ENCODE results near the gene XRCC5. TPM values are rescaled to one million over a fixed set of nuclear protein-coding genes. Genes with fewer than 3 reads are reported as not detected.

The XRCC5 gene
- total RNA-seq, 6 experiments from 2014 or later, result 92.0 to 131 (median 106) TPM

DNA sequence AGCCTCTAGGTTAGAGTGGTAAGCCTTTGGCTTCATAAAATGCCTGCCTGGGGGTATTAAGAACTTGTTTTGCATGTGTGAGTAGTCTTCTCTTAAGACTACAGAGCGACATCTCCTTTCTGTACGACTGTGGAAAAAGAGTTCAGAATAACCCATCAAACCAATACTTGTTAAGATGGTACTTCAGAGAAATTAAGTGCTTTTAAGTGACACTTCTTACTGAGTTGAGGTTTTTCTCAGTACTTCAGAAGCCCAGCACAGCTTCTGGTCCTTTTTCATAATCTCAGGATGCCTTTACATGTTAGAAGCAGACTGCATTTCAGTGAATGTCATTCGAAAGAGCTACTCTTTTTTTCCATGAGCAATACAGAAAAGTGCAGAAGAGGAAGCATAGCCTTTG lies 10.8 kb downstream of the XRCC5 start:
- H3K9me3 ChIP-seq, result no peaks in the 10 kb centered on the region
- peaks cover 9 to 58% (median 30%) of the 10 kb centered on the region in 4 donors for H3K36me3 ChIP-seq
- intact Hi-C loops (cut with DNase I), result loop anchor here in 1 of 2 donors (10.0 kb wide), 1 partner anchor 285 kb away; no protein-coding TSS in a partner anchor
- TF ChIP-seq CTCF (IDR thresholded peaks at IDR 0.05), result no peak
- TF ChIP-seq POLR2A (IDR thresholded peaks at IDR 0.05), result no peak
- H3K27ac ChIP-seq, result no peak overlapping the region
- DNase-seq (no peak), ATAC-seq (no peak)
- H3K4me1 ChIP-seq, result peaks cover 0 to 25% (median 8%) of the 10 kb centered on the region in 4 donors
- no peak overlapping the region for H3K4me3 ChIP-seq
- no peaks in the 10 kb centered on the region for H3K27me3 ChIP-seq
- 89% methylated on average over 3 of the region's 3 CpGs for WGBS (ENCODE audit: insufficient coverage, low coverage, low lambda C conversion rate, missing lambda C conversion rate)

- Histone ChIP-seq H3K9me3 (no peaks in the 10 kb centered on the region), H3K36me3 (peaks cover 9 to 71% (median 36%) of the 10 kb centered on the region in 4 donors), H3K4me1 (peaks cover 0 to 16% (median 8%) of the 10 kb centered on the region in 4 donors), H3K27ac (no peak overlapping the region), H3K4me3 (no peak overlapping the region), H3K27me3 (no peaks in the 10 kb centered on the region)
- intact Hi-C loops (cut with DNase I), result no loop called here
- WGBS (ENCODE audit: insufficient coverage, low coverage, low lambda C conversion rate, missing lambda C conversion rate), result 85% methylated on average over 3 of the region's 3 CpGs
- DNase-seq, result no peak
- ATAC-seq, result no peak
- TF ChIP-seq POLR2A (IDR thresholded peaks at IDR 0.05) (no peak), CTCF (IDR thresholded peaks at IDR 0.05) (no peak)
These were observed 12.1 kb downstream of the XRCC5 start for GRCh38 chr2:216121255-216121654.

GRCh38 chr2:216126943-216127342 lies 17.8 kb downstream of the XRCC5 start:
- no peak overlapping the region for H3K27ac ChIP-seq
- no peaks in the 10 kb centered on the region for H3K9me3 ChIP-seq
- peaks cover 0 to 38% (median 6%) of the 10 kb centered on the region in 4 donors for H3K4me1 ChIP-seq
- no peak overlapping the region for H3K4me3 ChIP-seq
- 96% methylated on average over 5 of the region's 5 CpGs for WGBS (ENCODE audit: insufficient coverage, low coverage, low lambda C conversion rate, missing lambda C conversion rate)
- no peak for TF ChIP-seq CTCF (IDR thresholded peaks at IDR 0.05)
- TF ChIP-seq POLR2A (IDR thresholded peaks at IDR 0.05), result no peak
- intact Hi-C loops (cut with DNase I), result no loop called here
- ATAC-seq (no peak), DNase-seq (no peak)
- H3K27me3 ChIP-seq, result no peaks in the 10 kb centered on the region
- H3K36me3 ChIP-seq, result peaks cover 6 to 62% (median 30%) of the 10 kb centered on the region in 4 donors

GRCh38 chr2:216130346-216130971 lies 21.3 kb downstream of the XRCC5 start:
- TF ChIP-seq POLR2A (IDR thresholded peaks at IDR 0.05) (no peak), CTCF (IDR thresholded peaks at IDR 0.05) (peak in 1 of 4 donors; percentile 10)
- H3K4me3 ChIP-seq, result peak overlapping the region in 2 of 3 donors; percentile 30 to 35
- intact Hi-C loops (cut with DNase I), result no loop called here
- DNase-seq (no peak), ATAC-seq (peak; percentile 36 to 72 (median 52))
- H3K36me3 ChIP-seq, result peaks cover 10 to 45% (median 23%) of the 10 kb centered on the region in 4 donors
- no peaks in the 10 kb centered on the region for H3K9me3 ChIP-seq
- no peaks in the 10 kb centered on the region for H3K27me3 ChIP-seq
- H3K27ac ChIP-seq, result peak overlapping the region in 2 of 3 donors; percentile 52 to 78
- H3K4me1 ChIP-seq, result peaks cover 0 to 66% (median 10%) of the 10 kb centered on the region in 4 donors
- 43% methylated on average over 6 of the region's 6 CpGs for WGBS (ENCODE audit: insufficient coverage, low coverage, low lambda C conversion rate, missing lambda C conversion rate)
